Colonic mucosa (tissue), 4 donors: Measurements from ENCODE around the gene KIF21B. TPM values are rescaled to one million over a fixed set of nuclear protein-coding genes. Genes with fewer than 3 reads are reported as not detected.

Experiments used
- DNase-seq: peaks from one replicate; pipeline ENCODE4 v3.0.0-alpha.2; 2020
- H3K27ac ChIP-seq: fragments of 200-600 bp; one replicate; pipeline ENCODE4 v1.8.0; 2021
- H3K27me3 ChIP-seq: fragments of 200-600 bp; one replicate; pipeline ENCODE4 v1.8.0; 2021
- H3K36me3 ChIP-seq: fragments of 200-600 bp; one replicate; pipeline ENCODE4 v1.8.0; 2021
- H3K4me1 ChIP-seq: fragments of 200-600 bp; one replicate; pipeline ENCODE4 v1.8.0; 2021; ENCODE audit warnings: mild to moderate bottlenecking
- H3K4me3 ChIP-seq: fragments of 200-600 bp; one replicate; pipeline ENCODE4 v1.8.0; 2021
- H3K9ac ChIP-seq, 2 donors: one replicate each; pipeline ENCODE4 v1.7.0; 2013; ENCODE audit warnings: control low read depth in 2 of 2, low read depth in 2 of 2, low read length in 2 of 2
- H3K9me3 ChIP-seq: fragments of 200-600 bp; one replicate; pipeline ENCODE4 v1.8.0; 2021
- intact Hi-C: fragments of 100-400 bp; cut with DNase I; formaldehyde crosslinking; loops from one replicate; pipeline ENCODE4 v1.14.1; 2022
- total RNA-seq, 2 donors: library from RNA; stranded (reverse); fragmentation: NEBNext Ultra II Directional in 1 of 2; extraction: Animal tissue kit (Norgen Biotek cat#: 25700) in 1 of 2; gene quantifications; one replicate each; pipeline ENCODE4 v1.2.1, GENCODE V29; 2021
- TF ChIP-seq, protein P1 (sequence below): fragments of 200-600 bp; IDR thresholded peaks from one replicate; pipeline ENCODE4 v1.8.0; 2022; ENCODE audit warnings: antibody characterized with exemption, mild to moderate bottlenecking
- donor health status: healthy.
- donor health status: DM: no; HTN: no; CAD: no.
- donor health status: DM: no; HTN: no; CAD: no.

Gene KIF21B
- total RNA-seq, 2 donors from 2014 or later, result 3.1 to 10.4 TPM

DNA sequence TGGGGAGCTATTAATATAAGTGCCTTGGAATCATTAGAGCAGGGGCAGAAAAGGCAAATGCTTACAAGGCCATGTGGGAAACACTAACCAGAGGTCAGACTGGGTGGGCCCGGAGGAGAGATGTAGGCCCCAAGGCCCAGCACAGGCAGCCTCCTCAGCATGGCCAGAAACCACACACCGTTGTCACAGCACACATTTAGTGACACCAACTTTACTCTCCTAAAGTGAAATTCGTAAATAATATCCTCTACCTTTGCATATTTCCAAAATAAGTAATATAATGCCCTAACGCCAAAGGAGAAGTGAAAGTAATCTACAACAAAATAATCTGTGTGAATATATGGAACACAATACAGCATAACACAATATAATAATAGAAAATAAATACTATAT lies 62.6 kb downstream of the KIF21B start:
- DNase-seq, result no peak
- Histone ChIP-seq H3K36me3 (no peaks in the 10 kb centered on the region), H3K4me1 (no peaks in the 10 kb centered on the region), H3K9me3 (no peaks in the 10 kb centered on the region), H3K27me3 (no peaks in the 10 kb centered on the region), H3K9ac (no peak overlapping the region), H3K4me3 (no peak overlapping the region), H3K27ac (no peak overlapping the region)
- TF ChIP-seq, protein P1, sequence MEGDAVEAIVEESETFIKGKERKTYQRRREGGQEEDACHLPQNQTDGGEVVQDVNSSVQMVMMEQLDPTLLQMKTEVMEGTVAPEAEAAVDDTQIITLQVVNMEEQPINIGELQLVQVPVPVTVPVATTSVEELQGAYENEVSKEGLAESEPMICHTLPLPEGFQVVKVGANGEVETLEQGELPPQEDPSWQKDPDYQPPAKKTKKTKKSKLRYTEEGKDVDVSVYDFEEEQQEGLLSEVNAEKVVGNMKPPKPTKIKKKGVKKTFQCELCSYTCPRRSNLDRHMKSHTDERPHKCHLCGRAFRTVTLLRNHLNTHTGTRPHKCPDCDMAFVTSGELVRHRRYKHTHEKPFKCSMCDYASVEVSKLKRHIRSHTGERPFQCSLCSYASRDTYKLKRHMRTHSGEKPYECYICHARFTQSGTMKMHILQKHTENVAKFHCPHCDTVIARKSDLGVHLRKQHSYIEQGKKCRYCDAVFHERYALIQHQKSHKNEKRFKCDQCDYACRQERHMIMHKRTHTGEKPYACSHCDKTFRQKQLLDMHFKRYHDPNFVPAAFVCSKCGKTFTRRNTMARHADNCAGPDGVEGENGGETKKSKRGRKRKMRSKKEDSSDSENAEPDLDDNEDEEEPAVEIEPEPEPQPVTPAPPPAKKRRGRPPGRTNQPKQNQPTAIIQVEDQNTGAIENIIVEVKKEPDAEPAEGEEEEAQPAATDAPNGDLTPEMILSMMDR, result no peak
- intact Hi-C loops, result no loop called here

DNA sequence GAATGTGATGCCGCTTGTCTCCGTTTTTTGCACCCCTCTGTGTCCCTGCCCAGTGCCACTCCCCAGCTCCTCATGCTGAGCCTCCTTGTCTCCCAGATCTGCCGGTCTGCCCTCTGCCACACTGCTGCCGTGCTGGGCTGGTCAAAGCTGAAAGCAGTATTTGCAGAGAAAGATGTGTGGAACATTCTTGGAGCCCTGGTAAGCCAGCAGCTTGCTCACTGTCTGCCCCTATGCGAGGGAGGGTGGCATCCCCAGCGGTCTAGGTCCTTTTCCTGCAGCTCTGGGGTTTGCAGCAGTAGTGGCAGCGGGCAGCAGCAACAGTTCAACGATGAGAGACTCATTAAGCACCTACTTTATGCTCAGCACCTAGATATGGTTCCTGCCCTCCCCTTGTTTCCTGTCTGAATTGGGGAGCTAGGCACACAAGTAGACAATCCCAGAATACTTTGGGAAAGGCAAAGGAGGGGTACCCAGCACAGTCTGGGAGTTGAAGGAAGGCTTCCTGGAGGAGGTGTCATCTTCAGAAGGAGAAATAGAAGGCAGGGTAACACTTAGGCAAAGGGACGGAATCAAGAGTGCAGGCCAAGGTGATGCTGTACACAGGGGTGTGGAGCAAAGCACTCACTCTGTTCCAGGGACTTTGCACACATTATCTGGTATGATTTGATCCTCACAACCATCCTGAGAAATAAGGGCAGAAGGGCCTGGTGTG lies 63.1 kb downstream of the KIF21B start:
- H3K4me1 ChIP-seq, result no peaks in the 10 kb centered on the region
- H3K27ac ChIP-seq, result no peak overlapping the region
- no peaks in the 10 kb centered on the region for H3K9me3 ChIP-seq
- intact Hi-C loops, result no loop called here
- no peak for DNase-seq
- H3K4me3 ChIP-seq, result no peak overlapping the region
- H3K9ac ChIP-seq, result no peak overlapping the region
- H3K36me3 ChIP-seq, result no peaks in the 10 kb centered on the region
- TF ChIP-seq, protein P1, result no peak
- H3K27me3 ChIP-seq, result no peaks in the 10 kb centered on the region

DNA sequence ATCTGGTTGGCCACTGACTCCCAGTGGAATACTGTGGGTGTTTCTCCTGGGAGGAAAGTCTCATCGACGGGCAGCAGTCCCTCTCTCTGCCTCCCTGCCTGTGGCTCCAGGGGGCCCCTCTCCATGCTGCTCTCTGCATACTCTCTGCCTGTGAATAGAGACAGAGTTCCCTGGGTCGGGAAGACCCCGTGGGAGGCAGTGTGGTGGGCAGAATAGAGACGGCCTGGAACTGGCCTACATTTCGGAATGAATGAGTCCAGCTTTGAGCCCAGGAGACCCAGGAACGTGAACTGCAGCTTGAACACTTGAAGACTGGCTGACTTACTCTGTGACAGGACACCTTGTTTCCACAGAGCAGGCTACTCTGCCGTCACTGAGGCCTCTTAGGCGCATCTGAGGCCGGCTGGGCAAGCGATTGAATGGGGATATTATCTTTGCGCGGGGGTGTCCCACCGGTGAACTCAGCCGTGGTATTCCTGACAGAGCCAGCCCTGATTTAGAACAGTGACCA lies 64.0 kb downstream of the KIF21B start:
- Histone ChIP-seq H3K4me1 (no peaks in the 10 kb centered on the region), H3K27me3 (no peaks in the 10 kb centered on the region), H3K9ac (no peak overlapping the region), H3K9me3 (no peaks in the 10 kb centered on the region), H3K4me3 (no peak overlapping the region), H3K36me3 (no peaks in the 10 kb centered on the region), H3K27ac (no peak overlapping the region)
- DNase-seq, result no peak
- TF ChIP-seq, protein P1, result no peak
- intact Hi-C loops, result no loop called here

DNA sequence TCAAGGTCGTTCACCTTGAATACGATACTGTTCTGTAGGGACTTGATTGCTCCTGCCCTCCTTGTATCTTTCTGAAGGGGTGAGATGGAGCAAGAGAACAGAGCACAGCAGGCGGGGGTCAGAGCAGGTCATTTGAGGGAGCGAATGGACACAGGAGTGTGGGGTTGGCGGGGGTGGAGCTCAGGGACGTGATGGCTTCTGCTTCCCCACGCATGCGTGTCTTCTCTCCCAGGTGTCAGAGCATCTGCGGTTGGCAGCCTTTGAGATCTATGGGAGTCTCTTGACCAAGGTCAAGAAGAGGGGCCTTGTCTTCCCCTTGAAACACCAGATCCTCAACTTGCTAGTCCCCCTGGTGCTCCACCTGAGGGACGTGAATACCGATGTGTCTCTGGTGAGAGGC lies 64.9 kb downstream of the KIF21B start:
- H3K9me3 ChIP-seq, result no peaks in the 10 kb centered on the region
- no peak overlapping the region for H3K9ac ChIP-seq
- H3K4me1 ChIP-seq, result no peaks in the 10 kb centered on the region
- no peak overlapping the region for H3K4me3 ChIP-seq
- no peak overlapping the region for H3K27ac ChIP-seq
- H3K36me3 ChIP-seq, result no peaks in the 10 kb centered on the region
- no peaks in the 10 kb centered on the region for H3K27me3 ChIP-seq
- DNase-seq, result no peak
- TF ChIP-seq, protein P1, result no peak
- intact Hi-C loops, result no loop called here

DNA sequence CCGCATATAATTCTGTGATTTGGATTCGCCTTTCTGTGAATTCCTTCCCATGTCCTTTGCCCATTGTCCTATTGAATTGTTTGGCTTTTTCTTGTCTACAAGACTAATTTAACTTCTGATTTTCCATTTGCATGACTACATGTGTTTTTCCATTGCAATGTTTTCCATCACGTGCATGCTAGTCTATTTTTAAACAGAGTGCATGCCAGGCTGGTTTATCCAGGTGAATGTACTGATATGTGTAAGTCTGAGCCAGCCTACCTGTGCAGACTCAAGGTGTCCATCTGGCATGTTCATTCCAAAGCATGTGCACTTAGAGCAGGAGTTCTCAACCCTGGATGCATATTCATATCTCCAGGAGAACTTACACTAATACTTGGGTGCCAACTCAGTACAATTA lies 69.1 kb downstream of the KIF21B start:
- intact Hi-C loops, result no loop called here
- DNase-seq, result no peak
- Histone ChIP-seq H3K9me3 (no peaks in the 10 kb centered on the region), H3K9ac (no peak overlapping the region), H3K4me1 (no peaks in the 10 kb centered on the region), H3K4me3 (no peak overlapping the region), H3K27ac (no peak overlapping the region), H3K27me3 (no peaks in the 10 kb centered on the region), H3K36me3 (no peaks in the 10 kb centered on the region)
- TF ChIP-seq, protein P1, result no peak
